Stimulated activated CD4-positive, alpha-beta T cell treated with anti-CD3 and anti-CD28 coated beads, Interleukin-12 subunit alpha, Interleukin-12 subunit beta, amount 100 ng/mL, for 4 hours (primary cell): ENCODE results near the gene TMEM184B.

Experiments
- DNase-seq: peaks from one replicate; pipeline ENCODE4 v3.0.0-alpha.2; 2020

TMEM184B gene

GRCh38 chr22:38175206-38176118 is 97.3 kb downstream of the TMEM184B start:
- no peak for DNase-seq

- no peak for DNase-seq
Observed at GRCh38 chr22:38174626-38175025, 98.2 kb downstream of the TMEM184B start.

DNA sequence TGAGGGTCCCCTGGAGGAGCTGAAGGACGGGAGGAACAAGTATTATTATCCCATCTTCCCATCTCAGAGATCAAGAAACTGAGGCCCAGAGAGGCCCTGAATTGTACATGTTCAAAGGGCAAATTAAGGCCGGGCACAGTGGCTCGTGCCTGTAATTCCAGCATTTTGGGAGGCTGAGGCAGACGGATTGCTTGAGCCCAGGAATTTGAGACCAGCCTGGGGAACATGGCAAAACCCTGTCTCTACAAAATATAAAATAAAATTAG is 99.2 kb downstream of the TMEM184B start:
- no peak for DNase-seq

GRCh38 chr22:38172832-38173640 is 99.8 kb downstream of the TMEM184B start:
- DNase-seq = no peak

- DNase-seq = no peak
Observed at GRCh38 chr22:38171927-38172831, 100.6 kb downstream of the TMEM184B start.

DNA sequence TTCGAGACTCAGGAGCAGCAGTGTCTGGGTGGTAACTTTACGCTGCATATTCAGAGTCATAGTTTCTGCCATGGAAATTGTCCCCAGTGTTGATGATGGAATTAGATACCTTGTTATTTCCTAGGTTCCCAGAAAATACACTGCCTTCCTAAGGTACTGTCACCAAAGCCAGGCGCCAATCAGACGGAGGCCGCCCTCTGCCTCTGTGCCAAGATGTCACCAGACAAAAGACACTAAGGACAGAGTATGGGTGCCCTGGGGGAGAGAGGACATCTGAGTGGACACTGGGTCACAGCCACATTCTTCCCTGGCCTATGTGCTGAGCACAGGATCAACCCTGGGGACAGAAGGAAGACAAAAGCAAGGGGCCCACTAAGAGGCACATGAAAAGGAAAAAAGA is 102.3 kb downstream of the TMEM184B start:
- no peak for DNase-seq
